GM21447 (cell line): ENCODE measurements around the gene SCN4A.
"Not testable (repeated sequence)": the region's sequence is repeated elsewhere in the genome, so short reads cannot be mapped to it uniquely, and the experiment has no call there.

ENCODE experiments used
- ATAC-seq: cut with Tn5 transposase; IDR thresholded peaks from one replicate; pipeline ENCODE4 v1.9.1; 2021; ENCODE audit not compliant: unreplicated experiment

Gene SCN4A

GRCh38 chr17:63986821-63987220, 14.1 kb upstream of the SCN4A start:
- ATAC-seq = no peak

- no peak for ATAC-seq
Observed at GRCh38 chr17:63985387-63986140, 12.8 kb upstream of the SCN4A start.

GRCh38 chr17:63984651-63985386, 12.1 kb upstream of the SCN4A start:
- no peak for ATAC-seq

GRCh38 chr17:63984236-63984635, 11.5 kb upstream of the SCN4A start:
- no peak for ATAC-seq

- no peak for ATAC-seq
Observed at GRCh38 chr17:63983320-63983719, 10.6 kb upstream of the SCN4A start.

- not testable (repeated sequence) for ATAC-seq
Observed at GRCh38 chr17:63982641-63983040, 9.9 kb upstream of the SCN4A start.

GRCh38 chr17:63978272-63979200, 5.8 kb upstream of the SCN4A start:
- no peak for ATAC-seq

- ATAC-seq = no peak
Observed at GRCh38 chr17:63976702-63977101, 4.0 kb upstream of the SCN4A start.

- no peak for ATAC-seq
Observed at GRCh38 chr17:63975541-63976092, 2.9 kb upstream of the SCN4A start.

GRCh38 chr17:63974594-63975192, 2.0 kb upstream of the SCN4A start:
- ATAC-seq = no peak

GRCh38 chr17:63973930-63974593, 1.3 kb upstream of the SCN4A start:
- no peak for ATAC-seq

- ATAC-seq = no peak
Observed at GRCh38 chr17:63973247-63973646, 529 bp upstream of the SCN4A start.

GRCh38 chr17:63969278-63969677, 3.4 kb downstream of the SCN4A start:
- no peak for ATAC-seq

GRCh38 chr17:63967953-63968352, 4.8 kb downstream of the SCN4A start:
- ATAC-seq = no peak

- no peak for ATAC-seq
Observed at GRCh38 chr17:63966646-63967264, 6.0 kb downstream of the SCN4A start.

GRCh38 chr17:63963123-63963522, 9.6 kb downstream of the SCN4A start:
- no peak for ATAC-seq

GRCh38 chr17:63962298-63962744, 10.4 kb downstream of the SCN4A start:
- no peak for ATAC-seq

GRCh38 chr17:63961355-63962212, 11.1 kb downstream of the SCN4A start:
- ATAC-seq = no peak

GRCh38 chr17:63960430-63960829, 12.3 kb downstream of the SCN4A start:
- ATAC-seq = no peak
